Activated CD4-positive, alpha-beta T cell treated with anti-CD3 and anti-CD28 coated beads, Interleukin-2, amount 10 ng/mL, durations not matched to agents 24 days and 14 days (primary cell): ENCODE results near the gene KRTAP10-11. TPM values are rescaled to one million over a fixed set of nuclear protein-coding genes. Genes with fewer than 3 reads are reported as not detected.
"Not testable (repeated sequence)": the region's sequence is repeated elsewhere in the genome, so short reads cannot be mapped to it uniquely, and the experiment has no call there.

Experiments
- DNase-seq: peaks from one replicate; pipeline ENCODE4 v3.0.0; 2022
- H3K27ac Mint-ChIP-seq: one replicate; pipeline ENCODE4 v1.8.0; 2022; ENCODE audit warnings: mild to moderate bottlenecking, mixed read lengths
- H3K27me3 Mint-ChIP-seq: one replicate; pipeline ENCODE4 v1.8.0; 2022; ENCODE audit warnings: mixed read lengths
- H3K36me3 Mint-ChIP-seq: one replicate; pipeline ENCODE4 v1.8.0; 2022; ENCODE audit warnings: low read depth, mild to moderate bottlenecking, mixed read lengths
- H3K4me1 Mint-ChIP-seq: one replicate; pipeline ENCODE4 v1.8.0; 2021; ENCODE audit warnings: mixed read lengths
- H3K4me3 Mint-ChIP-seq: one replicate; pipeline ENCODE4 v1.8.0; 2022; ENCODE audit warnings: mild to moderate bottlenecking, moderate library complexity, mixed read lengths
- H3K9me3 Mint-ChIP-seq: one replicate; pipeline ENCODE4 v1.8.0; 2021; ENCODE audit warnings: mixed read lengths
- intact Hi-C: fragments of 100-400 bp; cut with micrococcal nuclease; formaldehyde crosslinking; loops from one replicate; pipeline ENCODE4 v1.15.1; 2023
- total RNA-seq: library from RNA; stranded (reverse); gene quantifications from 2 replicates; pipeline ENCODE4 v1.2.3, GENCODE V29; 2022

Gene KRTAP10-11, protein sequence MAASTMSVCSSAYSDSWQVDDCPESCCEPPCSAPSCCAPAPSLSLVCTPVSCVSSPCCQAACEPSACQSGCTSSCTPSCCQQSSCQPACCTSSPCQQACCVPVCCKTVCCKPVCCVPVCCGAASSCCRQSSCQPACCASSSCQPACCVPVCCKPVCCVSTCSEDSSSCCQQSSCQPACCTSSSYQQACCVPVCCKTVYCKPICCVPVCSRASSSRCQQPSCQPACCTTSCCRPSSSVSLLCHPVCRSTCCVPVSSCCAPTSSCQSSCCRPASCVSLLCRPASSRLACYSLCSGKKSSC
- total RNA-seq, result not detected in 2 replicates

DNA sequence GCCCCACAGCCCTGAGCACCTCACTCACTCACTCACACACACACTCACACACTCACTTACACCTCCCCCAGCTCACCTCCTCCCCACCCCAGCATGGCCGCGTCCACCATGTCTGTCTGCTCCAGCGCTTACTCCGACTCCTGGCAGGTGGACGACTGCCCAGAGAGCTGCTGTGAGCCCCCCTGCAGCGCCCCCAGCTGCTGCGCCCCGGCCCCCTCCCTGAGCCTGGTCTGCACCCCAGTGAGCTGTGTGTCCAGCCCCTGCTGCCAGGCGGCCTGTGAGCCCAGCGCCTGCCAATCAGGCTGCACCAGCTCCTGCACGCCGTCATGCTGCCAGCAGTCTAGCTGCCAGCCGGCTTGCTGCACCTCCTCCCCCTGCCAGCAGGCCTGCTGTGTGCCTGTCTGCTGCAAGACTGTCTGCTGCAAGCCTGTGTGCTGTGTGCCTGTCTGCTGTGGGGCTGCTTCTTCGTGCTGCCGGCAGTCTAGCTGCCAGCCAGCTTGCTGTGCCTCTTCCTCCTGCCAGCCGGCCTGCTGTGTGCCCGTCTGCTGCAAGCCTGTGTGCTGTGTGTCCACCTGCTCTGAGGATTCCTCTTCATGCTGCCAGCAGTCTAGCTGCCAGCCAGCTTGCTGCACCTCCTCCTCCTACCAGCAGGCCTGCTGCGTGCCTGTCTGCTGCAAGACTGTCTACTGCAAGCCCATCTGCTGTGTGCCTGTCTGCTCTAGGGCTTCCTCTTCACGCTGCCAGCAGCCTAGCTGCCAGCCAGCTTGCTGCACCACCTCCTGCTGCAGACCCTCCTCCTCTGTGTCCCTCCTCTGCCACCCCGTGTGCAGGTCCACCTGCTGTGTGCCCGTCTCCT lies at the start of gene KRTAP10-11:
TSS of gene KRTAP10-11 (plus strand) at position 49 of the 856 bp plus-strand sequence. CDS start at position 94, 45 bp downstream.
- H3K27ac Mint-ChIP-seq, H3K4me3 Mint-ChIP-seq, DNase-seq, H3K36me3 Mint-ChIP-seq, H3K4me1 Mint-ChIP-seq, H3K27me3 Mint-ChIP-seq, intact Hi-C loops: not testable (repeated sequence)
- H3K9me3 Mint-ChIP-seq, result peaks cover 19% of the 10 kb centered on the region

DNA sequence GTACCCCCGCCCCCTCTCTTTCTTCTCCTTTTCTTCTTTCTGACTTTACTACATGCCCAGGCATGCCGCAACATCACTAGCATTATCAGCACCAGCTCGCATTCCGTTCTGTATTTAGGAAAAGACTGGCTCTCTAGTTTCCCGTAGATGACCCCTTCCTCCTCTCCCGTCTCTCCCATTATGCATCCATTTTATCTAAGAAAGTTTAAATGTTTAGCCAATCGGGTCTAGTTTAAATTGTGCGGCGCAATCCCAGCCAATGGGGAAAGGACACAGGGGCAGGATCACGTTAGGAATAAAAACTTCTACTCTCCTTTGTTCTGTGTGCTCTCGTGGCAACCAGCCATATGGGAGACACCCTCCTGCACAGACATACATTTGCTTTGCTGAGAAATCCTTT lies 48.2 kb upstream of the KRTAP10-11 start:
- DNase-seq, result no peak
- no peaks in the 10 kb centered on the region for H3K4me1 Mint-ChIP-seq
- H3K36me3 Mint-ChIP-seq, result no peaks in the 10 kb centered on the region
- no peak overlapping the region for H3K27ac Mint-ChIP-seq
- peaks cover 7% of the 10 kb centered on the region for H3K27me3 Mint-ChIP-seq
- intact Hi-C loops, result no loop called here
- no peak overlapping the region for H3K4me3 Mint-ChIP-seq
- H3K9me3 Mint-ChIP-seq, result no peaks in the 10 kb centered on the region

DNA sequence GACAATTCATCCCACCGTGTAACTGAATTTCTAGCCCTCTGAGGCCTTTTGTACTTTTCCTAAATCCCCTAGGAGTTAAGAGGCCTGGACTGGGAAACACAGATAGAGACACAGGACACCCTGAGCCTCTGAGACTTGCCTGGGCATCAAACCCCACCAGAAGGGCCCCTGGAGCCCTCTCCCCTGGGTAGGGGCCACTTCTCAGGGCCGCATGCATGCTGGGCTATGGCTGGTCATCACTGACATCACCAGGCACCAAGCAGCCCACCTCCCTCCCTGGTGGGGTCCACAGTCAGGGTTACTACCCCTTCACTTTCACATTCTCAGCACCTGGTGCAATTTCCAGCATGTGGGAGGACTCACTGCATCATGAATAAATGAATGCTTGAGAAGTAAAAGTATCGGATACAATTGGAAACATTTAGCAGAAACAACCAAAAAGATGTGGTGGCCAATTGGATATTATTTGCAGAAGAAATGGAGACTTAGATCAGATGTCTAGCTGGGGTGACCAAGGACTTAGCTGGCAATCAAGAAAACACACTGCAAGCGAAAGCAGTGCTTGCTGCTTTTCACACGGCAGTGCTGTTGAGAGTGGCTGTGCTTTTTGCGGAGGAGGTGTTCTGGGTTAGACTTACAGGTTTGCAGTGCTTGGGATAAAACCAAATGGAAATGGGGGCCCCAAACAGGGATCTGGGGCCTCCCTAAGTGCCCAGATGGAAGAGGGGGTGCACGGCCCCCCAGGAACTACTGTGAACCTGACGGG lies 46.8 kb upstream of the KRTAP10-11 start:
- no peak for DNase-seq
- Mint-ChIP-seq H3K9me3 (no peaks in the 10 kb centered on the region), H3K36me3 (no peaks in the 10 kb centered on the region), H3K27ac (no peak overlapping the region), H3K4me1 (no peaks in the 10 kb centered on the region), H3K4me3 (no peak overlapping the region), H3K27me3 (peaks cover 11% of the 10 kb centered on the region)
- intact Hi-C loops, result no loop called here

DNA sequence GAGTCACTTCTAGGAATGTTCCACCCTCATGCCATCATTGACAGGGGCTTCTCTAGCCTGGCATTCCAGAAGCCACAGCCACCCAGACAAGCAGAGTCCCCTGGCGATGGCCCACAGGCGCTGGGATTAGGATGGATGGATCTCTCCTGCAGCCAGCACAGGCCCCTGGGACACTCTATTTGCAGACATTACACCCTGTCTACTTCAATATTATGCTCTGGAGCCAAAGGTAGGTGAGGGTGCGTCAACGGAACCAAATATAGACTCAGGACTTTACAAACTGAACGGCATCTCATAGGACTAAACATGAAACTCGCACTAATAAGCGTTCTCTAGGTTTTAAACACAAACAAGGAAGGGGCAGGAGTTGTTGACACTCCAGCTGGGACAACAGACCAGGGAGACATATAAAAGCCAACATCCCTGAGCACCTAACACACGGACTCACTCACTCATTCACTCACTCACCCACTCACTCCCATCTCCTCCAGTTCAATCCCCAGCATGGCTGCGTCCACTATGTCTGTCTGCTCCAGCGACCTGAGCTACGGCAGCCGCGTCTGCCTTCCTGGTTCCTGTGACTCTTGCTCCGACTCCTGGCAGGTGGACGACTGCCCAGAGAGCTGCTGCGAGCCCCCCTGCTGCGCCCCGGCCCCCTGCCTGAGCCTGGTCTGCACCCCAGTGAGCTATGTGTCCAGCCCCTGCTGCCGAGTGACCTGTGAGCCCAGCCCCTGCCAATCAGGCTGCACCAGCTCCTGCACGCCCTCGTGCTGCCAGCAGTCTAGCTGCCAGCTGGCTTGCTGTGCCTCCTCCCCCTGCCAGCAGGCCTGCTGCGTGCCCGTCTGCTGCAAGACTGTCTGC lies 45.9 kb upstream of the KRTAP10-11 start, which contains the start of gene KRTAP10-7:
TSS of gene KRTAP10-7 (plus strand) at position 480 of the 861 bp plus-strand sequence. CDS start at position 505, 25 bp downstream.
- H3K9me3 Mint-ChIP-seq, H3K27ac Mint-ChIP-seq, H3K4me1 Mint-ChIP-seq, H3K36me3 Mint-ChIP-seq, DNase-seq, H3K4me3 Mint-ChIP-seq, intact Hi-C loops: not testable (repeated sequence)
- peaks cover 20% of the 10 kb centered on the region for H3K27me3 Mint-ChIP-seq

DNA sequence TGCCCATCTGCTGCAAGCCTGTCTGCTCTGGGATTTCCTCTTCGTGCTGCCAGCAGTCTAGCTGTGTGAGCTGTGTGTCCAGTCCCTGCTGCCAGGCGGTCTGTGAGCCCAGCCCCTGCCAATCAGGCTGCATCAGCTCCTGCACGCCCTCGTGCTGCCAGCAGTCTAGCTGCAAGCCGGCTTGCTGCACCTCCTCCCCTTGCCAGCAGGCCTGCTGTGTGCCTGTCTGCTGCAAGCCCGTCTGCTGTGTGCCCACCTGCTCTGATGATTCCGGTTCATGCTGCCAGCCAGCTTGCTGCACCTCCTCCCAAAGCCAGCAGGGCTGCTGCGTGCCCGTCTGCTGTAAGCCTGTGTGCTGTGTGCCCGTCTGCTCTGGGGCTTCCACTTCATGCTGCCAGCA lies 45.1 kb upstream of the KRTAP10-11 start:
- H3K4me3 Mint-ChIP-seq, H3K4me1 Mint-ChIP-seq, H3K36me3 Mint-ChIP-seq, H3K27ac Mint-ChIP-seq, H3K9me3 Mint-ChIP-seq, DNase-seq, intact Hi-C loops: not testable (repeated sequence)
- peaks cover 25% of the 10 kb centered on the region for H3K27me3 Mint-ChIP-seq

DNA sequence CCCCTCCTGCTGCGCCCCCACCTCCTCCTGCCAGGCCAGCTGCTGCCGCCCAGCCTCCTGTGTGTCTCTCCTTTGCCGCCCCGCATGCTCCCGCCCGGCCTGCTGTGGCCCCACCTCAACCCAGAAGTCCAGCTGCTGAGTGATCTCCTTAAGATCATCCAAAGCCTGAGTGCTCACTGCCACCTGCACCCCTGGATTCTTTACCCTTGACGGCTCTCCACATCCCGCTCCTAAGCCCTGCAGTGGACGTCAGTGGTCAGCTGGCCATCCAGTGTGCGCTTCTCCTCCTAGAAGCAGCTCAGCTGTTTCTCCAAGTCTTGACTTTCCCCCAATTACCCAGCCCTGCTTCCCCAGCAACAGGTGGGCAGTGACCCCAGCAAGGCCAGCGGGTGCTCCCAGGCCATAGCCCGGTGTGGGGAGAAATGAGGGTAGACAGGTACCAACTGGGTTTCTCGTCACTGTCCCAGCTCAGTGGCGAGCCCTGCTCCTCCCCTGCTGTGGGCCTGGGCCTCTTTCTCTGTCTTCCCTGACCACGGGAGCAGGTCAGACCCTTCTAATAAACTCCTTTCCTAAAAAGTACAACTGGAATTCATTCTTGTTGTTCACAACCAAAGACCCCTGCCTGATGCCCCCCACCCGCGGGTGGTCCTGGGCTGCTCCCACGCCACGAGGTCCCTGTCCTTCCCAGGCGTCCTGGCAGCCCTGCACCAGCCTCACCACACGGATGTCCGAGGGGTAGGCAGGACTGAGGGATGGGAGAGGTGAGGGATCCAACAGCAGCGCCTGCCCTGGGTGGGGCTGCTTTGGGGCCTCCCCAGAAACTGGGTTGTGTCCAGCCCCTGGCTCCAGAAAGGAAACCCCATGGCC lies 44.4 kb upstream of the KRTAP10-11 start:
- DNase-seq, result no peak
- Mint-ChIP-seq H3K27ac (peak overlapping the region; percentile 20), H3K9me3 (peaks cover 4% of the 10 kb centered on the region), H3K27me3 (peaks cover 25% of the 10 kb centered on the region), H3K36me3 (no peaks in the 10 kb centered on the region), H3K4me1 (no peaks in the 10 kb centered on the region), H3K4me3 (no peak overlapping the region)
- intact Hi-C loops, result no loop called here

DNA sequence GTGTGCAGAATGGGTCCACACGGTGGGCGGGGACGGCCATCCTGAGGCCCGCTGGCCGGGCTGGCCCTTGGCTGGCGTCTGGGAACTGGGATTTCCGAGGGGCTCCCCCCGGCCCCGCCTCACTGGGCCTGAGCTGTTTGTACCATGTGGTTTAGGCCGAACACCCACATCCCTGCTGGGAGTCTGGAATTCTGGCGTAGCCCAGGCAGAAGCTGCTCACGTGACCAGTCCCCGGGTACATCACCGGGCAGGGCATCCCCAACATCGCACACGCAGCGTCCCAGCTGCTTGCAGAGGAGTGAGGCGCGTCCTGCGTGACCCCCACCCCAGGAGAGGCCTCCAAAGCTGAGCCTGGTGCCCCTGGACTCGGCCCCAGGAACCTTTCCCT lies 43.8 kb upstream of the KRTAP10-11 start:
- Mint-ChIP-seq H3K27me3 (peaks cover 25% of the 10 kb centered on the region), H3K36me3 (no peaks in the 10 kb centered on the region), H3K9me3 (peaks cover 4% of the 10 kb centered on the region), H3K27ac (no peak overlapping the region), H3K4me1 (no peaks in the 10 kb centered on the region), H3K4me3 (no peak overlapping the region)
- DNase-seq, result no peak
- intact Hi-C loops, result no loop called here

DNA sequence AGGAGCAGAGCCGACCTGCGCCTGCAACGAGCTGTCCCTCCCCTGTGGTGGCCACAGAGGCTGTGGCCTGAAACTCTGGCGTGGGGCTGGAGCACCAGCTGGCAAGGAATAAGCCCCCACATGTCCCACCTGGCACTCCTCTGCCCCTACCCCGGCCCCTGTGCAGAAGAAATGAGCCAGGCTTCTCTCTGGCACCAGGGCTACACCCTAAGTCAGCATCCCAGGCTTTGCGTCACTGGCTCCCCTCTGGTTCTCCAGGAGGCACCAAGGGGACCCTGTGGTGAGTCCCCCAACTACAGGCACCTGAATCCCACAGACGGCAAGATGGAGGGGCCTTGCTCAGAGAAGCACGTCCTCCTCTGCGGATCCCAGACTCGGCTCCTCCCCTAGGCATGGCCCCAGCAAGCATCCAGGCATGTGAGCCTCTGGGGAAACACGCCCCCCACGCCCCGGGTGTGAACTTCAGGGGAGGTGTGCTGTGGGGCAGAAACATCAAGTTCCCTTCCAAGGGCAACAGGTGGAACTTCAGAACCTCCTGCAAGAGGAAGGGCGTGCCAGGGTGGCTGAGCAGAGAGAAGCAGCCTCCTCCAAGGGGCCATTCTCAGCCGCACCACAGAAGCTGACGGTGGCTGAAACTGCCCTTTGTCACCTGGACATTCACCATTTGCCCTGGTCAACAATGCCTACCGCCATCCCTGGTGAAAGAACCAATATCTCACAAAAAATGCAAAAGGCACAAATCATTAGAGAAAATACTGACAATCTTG lies 42.9 kb upstream of the KRTAP10-11 start:
- intact Hi-C loops, result no loop called here

DNA sequence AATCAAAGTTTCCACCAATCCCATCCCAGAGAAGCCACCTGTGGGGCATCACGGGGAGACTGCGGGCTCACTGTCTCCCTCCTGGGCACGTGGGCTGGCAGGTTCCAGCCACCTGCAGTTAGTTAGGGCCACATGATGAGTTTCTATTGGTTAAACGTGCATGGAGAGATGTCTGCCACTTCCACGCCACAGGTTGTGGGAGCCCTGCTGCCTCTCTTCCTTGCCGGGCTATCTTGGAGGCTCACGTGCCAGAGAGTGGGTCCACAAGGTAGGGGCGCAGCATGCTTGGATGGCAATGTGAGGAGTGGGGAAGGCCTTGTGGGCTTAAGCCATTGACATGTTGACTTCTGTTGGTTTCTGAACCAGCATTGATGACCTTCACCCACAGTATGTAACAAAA lies 42.3 kb upstream of the KRTAP10-11 start:
- no peak overlapping the region for H3K27ac Mint-ChIP-seq
- H3K9me3 Mint-ChIP-seq, result peaks cover 6% of the 10 kb centered on the region
- intact Hi-C loops, result no loop called here
- H3K27me3 Mint-ChIP-seq, result peaks cover 26% of the 10 kb centered on the region
- no peak overlapping the region for H3K4me3 Mint-ChIP-seq
- no peaks in the 10 kb centered on the region for H3K4me1 Mint-ChIP-seq
- DNase-seq, result no peak
- H3K36me3 Mint-ChIP-seq, result no peaks in the 10 kb centered on the region

More for the DNA sequence above, 42.9 kb upstream of the KRTAP10-11 start:
- Mint-ChIP-seq H3K27ac (no peak overlapping the region), H3K4me3 (no peak overlapping the region), H3K36me3 (no peaks in the 10 kb centered on the region), H3K4me1 (no peaks in the 10 kb centered on the region), H3K9me3 (peaks cover 4% of the 10 kb centered on the region), H3K27me3 (peaks cover 25% of the 10 kb centered on the region)
- no peak for DNase-seq

DNA sequence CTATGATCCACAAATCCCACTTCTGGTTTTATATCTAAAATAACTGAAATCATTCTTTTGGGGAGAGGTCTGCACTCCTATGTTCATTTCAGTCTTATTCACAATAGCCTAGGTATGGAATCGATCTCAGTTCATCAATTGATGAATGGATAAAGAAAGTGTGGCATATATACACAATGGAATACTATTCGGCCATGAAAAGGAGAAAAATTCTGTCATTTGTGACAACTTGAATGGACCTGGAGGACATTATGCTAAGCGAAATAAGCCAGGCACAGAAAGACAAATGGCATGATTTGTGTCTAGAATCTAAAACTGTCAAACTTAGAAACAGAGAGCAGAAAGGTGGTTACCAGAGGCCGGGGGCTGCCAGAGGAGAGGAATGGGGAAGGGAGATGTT lies 39.7 kb upstream of the KRTAP10-11 start:
- Mint-ChIP-seq H3K27ac (no peak overlapping the region), H3K4me3 (no peak overlapping the region), H3K9me3 (peaks cover 28% of the 10 kb centered on the region), H3K36me3 (no peaks in the 10 kb centered on the region), H3K4me1 (no peaks in the 10 kb centered on the region), H3K27me3 (peaks cover 26% of the 10 kb centered on the region)
- intact Hi-C loops, result no loop called here
- DNase-seq, result no peak

DNA sequence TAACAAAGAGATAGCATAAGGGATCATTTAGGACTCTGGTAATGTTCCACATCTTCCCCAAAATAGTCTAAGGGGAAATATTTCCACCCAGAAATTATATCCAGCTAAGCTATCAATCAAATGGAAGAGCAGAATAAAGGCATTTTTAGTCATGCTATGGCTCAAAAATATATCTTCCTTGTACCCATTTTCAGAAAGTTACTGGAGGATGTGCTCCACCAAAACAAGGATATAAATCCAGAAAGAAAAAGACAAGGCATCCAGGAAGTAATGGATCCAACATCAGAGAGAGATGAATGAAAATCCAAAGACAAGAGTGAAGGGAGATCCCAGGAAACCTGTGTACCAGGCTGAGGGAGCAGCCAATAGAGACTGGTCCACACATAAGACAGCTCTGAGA lies 37.0 kb upstream of the KRTAP10-11 start:
- Mint-ChIP-seq H3K4me3 (no peak overlapping the region), H3K27ac (no peak overlapping the region), H3K4me1 (no peaks in the 10 kb centered on the region), H3K27me3 (peaks cover 22% of the 10 kb centered on the region), H3K36me3 (peaks cover 2% of the 10 kb centered on the region), H3K9me3 (peaks cover 29% of the 10 kb centered on the region)
- no peak for DNase-seq
- intact Hi-C loops, result no loop called here
